Urothelium cell line (cell line): ENCODE results near the gene ZNF775.
A peak's percentile ranks its signal among the peaks of the same experiment; 100 is the strongest.

Source experiments
- DNase-seq: peaks from one replicate; pipeline ENCODE4 v3.0.0; 2011; ENCODE audit warnings: low spot score, mixed read lengths
- FAIRE-seq: peaks from 2 replicates; lab custom pipeline; 2011; peaks lifted over from hg19 to GRCh38; lab: Jason Lieb, UNC

The ZNF775 gene

GRCh38 chr7:150368096-150368883 is 10.8 kb upstream of the ZNF775 start, which contains the start of gene REPIN1:
Gene REPIN1 (plus strand): TSS chr7:150368822. CDS start chr7:150369712, 890 bp downstream.
- DNase-seq (peak; percentile 63), FAIRE-seq (no peak)

- FAIRE-seq: no peak
These were observed 10.0 kb upstream of the ZNF775 start for GRCh38 chr7:150368884-150369747.

GRCh38 chr7:150369748-150370501 is 9.2 kb upstream of the ZNF775 start:
- DNase-seq: no peak
- FAIRE-seq: no peak

More at GRCh38 chr7:150368884-150369747, 10.0 kb upstream of the ZNF775 start:
- DNase-seq: peak; percentile 18

GRCh38 chr7:150370612-150371071 is 8.5 kb upstream of the ZNF775 start:
- DNase-seq (no peak), FAIRE-seq (no peak)

- DNase-seq (no peak), FAIRE-seq (no peak)
These were observed 7.8 kb upstream of the ZNF775 start for GRCh38 chr7:150371131-150371995.

GRCh38 chr7:150371996-150372270 is 7.2 kb upstream of the ZNF775 start:
- DNase-seq (no peak), FAIRE-seq (no peak)

GRCh38 chr7:150372271-150373048 is 6.7 kb upstream of the ZNF775 start:
- DNase-seq: no peak
- FAIRE-seq: no peak

GRCh38 chr7:150373049-150373801 is 5.9 kb upstream of the ZNF775 start:
- DNase-seq: no peak
- FAIRE-seq: no peak

GRCh38 chr7:150374026-150374425 is 5.1 kb upstream of the ZNF775 start:
- no peak for FAIRE-seq

GRCh38 chr7:150374472-150374871 is 4.7 kb upstream of the ZNF775 start:
- no peak for FAIRE-seq
- no peak for DNase-seq

More at GRCh38 chr7:150374026-150374425, 5.1 kb upstream of the ZNF775 start:
- DNase-seq: no peak

GRCh38 chr7:150375662-150376521 is 3.2 kb upstream of the ZNF775 start:
- FAIRE-seq (no peak), DNase-seq (no peak)

- no peak for DNase-seq
- no peak for FAIRE-seq
These were observed 2.6 kb upstream of the ZNF775 start for GRCh38 chr7:150376560-150376959.

GRCh38 chr7:150377196-150377595 is 1.9 kb upstream of the ZNF775 start:
- DNase-seq: no peak
- FAIRE-seq: no peak

GRCh38 chr7:150377635-150378034 is 1.5 kb upstream of the ZNF775 start:
- FAIRE-seq (no peak), DNase-seq (no peak)

- no peak for FAIRE-seq
These were observed 846 bp upstream of the ZNF775 start for GRCh38 chr7:150378115-150378852.

GRCh38 chr7:150379441-150380379 is 580 bp downstream of the ZNF775 start:
- DNase-seq: no peak
- FAIRE-seq: no peak

More at GRCh38 chr7:150378115-150378852, 846 bp upstream of the ZNF775 start:
- DNase-seq: peak; percentile 25
